ENCODE results near the gene DSG2.

The DSG2 gene

DNA sequence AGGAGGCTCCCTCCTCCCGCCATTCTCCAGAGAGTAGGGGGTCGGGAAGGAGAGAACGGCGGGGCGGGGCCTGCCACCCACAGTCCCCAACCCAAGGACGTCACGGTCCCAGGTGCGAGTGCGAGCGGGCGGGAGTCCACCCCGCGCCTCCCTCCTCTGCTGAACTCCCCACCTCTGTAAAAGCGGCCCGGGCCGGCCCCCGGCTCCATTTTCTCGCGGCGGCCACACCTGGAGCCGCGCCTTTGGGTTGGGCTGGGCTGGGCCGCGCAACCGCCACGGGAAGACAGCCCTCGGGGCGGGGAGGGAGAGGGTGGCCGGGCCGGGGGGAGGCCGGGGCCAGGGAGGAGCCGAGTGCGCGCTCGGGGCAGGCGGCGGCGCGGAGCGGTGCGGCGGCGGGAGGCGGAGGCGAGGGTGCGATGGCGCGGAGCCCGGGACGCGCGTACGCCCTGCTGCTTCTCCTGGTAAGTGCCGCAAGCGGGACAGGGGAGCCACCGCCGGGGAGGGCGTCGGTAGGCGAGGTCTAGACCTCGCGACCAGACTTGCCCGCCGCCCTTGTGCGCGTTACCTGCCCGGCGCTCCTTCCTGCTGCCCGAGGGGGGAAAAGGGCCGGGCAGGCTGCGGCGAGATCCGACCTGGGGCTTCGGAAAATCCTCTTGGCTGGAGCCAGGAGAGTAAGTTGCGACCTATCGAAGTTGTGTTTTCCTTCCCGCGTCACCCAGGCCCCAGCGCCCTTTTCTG lies at the start of gene DSG2:
DSG2 (plus strand) TSS at position 342 of the 738 bp plus-strand sequence; CDS start at position 417, 75 bp downstream.
- TF ChIP-seq, protein P1, sequence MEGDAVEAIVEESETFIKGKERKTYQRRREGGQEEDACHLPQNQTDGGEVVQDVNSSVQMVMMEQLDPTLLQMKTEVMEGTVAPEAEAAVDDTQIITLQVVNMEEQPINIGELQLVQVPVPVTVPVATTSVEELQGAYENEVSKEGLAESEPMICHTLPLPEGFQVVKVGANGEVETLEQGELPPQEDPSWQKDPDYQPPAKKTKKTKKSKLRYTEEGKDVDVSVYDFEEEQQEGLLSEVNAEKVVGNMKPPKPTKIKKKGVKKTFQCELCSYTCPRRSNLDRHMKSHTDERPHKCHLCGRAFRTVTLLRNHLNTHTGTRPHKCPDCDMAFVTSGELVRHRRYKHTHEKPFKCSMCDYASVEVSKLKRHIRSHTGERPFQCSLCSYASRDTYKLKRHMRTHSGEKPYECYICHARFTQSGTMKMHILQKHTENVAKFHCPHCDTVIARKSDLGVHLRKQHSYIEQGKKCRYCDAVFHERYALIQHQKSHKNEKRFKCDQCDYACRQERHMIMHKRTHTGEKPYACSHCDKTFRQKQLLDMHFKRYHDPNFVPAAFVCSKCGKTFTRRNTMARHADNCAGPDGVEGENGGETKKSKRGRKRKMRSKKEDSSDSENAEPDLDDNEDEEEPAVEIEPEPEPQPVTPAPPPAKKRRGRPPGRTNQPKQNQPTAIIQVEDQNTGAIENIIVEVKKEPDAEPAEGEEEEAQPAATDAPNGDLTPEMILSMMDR (IDR thresholded peaks at IDR 0.05; ENCODE audit: extremely low read depth, insufficient read depth, missing control alignments), result no peak
- peak; percentile 89 for DNase-seq (ENCODE audit: low spot score)
- in situ Hi-C loops (cut with MboI; ENCODE audit: low pct_unique_long_range_greater_than_20kb, low sequenced_read_pairs, unreplicated experiment), result no loop called here

DNA sequence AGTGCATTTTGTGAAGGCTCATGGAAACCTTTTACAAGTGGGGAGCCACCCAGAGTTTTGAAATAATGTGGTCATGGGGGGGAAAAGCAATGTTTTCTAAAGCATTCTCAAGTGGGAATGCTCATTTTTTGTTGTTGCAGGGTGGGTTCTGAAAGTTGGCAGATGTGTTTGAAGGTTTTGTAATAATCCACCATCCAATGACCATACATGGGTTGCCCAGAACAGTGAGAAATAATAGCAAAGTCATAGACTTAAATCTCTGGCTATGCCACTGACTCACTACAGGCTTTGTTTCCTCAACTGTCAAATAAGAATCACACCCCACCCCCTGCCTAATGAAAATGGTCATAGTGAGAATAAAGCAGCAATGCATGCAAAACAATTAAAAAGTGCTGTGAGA lies 47.6 kb upstream of the DSG2 start:
- no peak for DNase-seq (ENCODE audit: low spot score)
- TF ChIP-seq, protein P1 (IDR thresholded peaks at IDR 0.05; ENCODE audit: extremely low read depth, insufficient read depth, missing control alignments), result no peak
- in situ Hi-C loops (cut with MboI; ENCODE audit: low pct_unique_long_range_greater_than_20kb, low sequenced_read_pairs, unreplicated experiment), result no loop called here

DNA sequence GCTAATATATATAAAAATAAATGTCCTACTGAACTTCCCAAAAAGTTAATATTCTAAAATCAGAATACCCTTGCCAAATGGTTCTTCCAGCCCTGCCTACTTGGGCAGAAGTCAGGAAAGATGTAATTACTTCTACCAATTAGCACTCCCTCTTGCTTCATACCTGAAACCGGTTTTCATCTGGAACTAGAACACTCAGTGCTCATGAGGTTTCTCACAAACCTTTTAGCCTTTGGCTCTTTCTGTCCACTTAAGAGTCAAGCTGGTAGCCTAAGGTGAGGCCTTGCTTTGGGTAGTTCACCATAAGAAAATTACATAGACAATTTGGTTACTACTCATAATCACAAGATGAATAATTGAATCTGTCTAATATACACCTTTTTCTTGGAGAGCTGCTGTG lies 46.4 kb upstream of the DSG2 start:
- in situ Hi-C loops (cut with MboI; ENCODE audit: low pct_unique_long_range_greater_than_20kb, low sequenced_read_pairs, unreplicated experiment), result no loop called here
- DNase-seq (ENCODE audit: low spot score), result no peak
- TF ChIP-seq, protein P1 (IDR thresholded peaks at IDR 0.05; ENCODE audit: extremely low read depth, insufficient read depth, missing control alignments), result no peak

DNA sequence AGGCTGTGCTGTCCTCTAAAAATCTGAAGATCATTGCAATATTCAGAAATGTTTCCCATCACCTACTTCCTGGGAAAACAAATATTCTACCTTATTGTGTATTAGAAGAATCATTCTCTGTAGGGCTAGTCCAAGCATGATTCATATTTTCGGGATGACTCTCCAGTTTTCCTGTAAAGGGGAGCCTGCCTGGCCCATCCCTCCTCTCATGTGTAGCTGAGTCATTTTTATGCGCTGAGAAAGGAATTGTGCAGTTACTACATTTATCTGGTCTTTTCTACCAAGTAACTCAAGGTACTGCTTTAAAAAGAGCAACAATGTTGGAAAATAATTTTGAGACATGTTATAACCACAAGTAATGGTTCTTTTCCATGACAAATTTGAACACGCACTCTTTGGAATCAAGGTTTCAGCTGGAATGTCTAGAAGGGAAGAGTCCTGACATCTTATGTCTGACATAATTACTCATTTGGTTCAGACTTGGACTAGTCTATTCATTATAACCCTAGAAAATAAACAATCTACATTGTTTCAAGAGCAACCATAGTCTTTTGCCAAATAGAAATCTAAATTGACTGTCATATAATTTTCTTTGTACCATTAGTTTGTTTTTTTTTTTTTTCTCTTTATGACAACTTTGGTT lies 43.8 kb upstream of the DSG2 start:
- TF ChIP-seq, protein P1 (IDR thresholded peaks at IDR 0.05; ENCODE audit: extremely low read depth, insufficient read depth, missing control alignments), result no peak
- in situ Hi-C loops (cut with MboI; ENCODE audit: low pct_unique_long_range_greater_than_20kb, low sequenced_read_pairs, unreplicated experiment), result no loop called here
- no peak for DNase-seq (ENCODE audit: low spot score)

DNA sequence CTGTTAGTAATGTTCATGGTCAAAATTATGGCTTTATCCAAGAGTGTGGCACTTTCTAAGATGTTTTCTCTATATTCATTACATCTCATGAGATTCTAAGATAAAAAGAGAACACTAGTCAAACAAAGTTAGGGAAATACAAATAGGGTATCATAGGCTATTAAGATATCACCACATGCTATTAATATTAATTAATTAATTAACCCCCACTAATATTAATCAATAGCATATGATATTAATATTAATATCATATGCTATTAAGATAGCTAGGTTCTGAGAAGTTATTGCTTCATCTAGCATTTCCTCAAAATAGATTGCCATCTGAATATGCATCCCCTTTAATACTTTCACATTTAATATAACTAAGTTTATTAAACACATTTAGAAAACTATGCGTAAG lies 28.3 kb upstream of the DSG2 start:
- TF ChIP-seq, protein P1 (IDR thresholded peaks at IDR 0.05; ENCODE audit: extremely low read depth, insufficient read depth, missing control alignments), result no peak
- in situ Hi-C loops (cut with MboI; ENCODE audit: low pct_unique_long_range_greater_than_20kb, low sequenced_read_pairs, unreplicated experiment), result no loop called here
- DNase-seq (ENCODE audit: low spot score), result no peak

DNA sequence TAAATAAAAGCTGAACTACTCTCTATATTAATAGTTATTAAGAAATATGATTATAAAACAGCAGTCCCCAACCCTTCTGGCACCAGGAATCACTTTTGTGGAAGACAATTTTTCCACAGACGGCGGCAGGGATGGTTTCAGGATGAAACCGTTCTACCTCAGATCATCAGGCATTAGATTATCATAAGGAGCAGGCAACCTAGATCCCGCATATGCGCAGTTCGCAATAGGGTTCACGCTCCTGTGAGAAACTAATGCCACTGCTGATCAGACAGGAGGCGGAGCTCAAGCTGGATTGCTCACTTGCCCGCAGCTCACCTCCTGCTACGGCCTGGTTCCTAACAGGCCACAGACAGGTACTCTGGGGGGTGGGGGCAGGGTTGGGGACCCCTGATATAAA lies 19.3 kb upstream of the DSG2 start:
- in situ Hi-C loops (cut with MboI; ENCODE audit: low pct_unique_long_range_greater_than_20kb, low sequenced_read_pairs, unreplicated experiment), result no loop called here
- TF ChIP-seq, protein P1 (IDR thresholded peaks at IDR 0.05; ENCODE audit: extremely low read depth, insufficient read depth, missing control alignments), result no peak
- no peak for DNase-seq (ENCODE audit: low spot score)
